ENCODE results near the gene TENT5C. TPM values are rescaled to one million over a fixed set of nuclear protein-coding genes. Genes with fewer than 3 reads are reported as not detected.

TENT5C gene
- total and polyA plus RNA-seq, 2 of the 13 experiments (the other 11 are each of a cell fraction or from before 2014, with no cell fraction given), result 0.02 to 0.38 TPM

DNA sequence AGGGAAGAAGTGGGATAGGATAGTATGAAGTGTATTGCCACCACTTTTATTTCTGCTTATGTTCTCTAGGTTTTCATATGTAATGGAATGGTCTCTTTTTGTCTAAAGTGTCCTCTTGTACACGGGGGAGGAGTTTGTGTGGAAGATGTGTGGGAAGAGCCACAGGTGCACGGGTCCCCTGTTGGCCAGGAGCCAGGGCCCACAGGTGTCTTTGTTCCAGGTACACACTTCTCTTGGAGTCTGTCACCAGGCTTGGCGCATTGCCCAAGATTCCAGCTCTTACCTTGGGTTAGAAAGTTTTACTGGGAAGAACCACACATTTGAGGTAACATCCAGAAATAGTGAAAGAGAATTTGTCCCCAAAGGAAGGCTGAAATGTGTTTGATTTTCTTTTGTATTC lies 10.5 kb downstream of the TENT5C start (continued):
- TF ChIP-seq TERF1 (CRISPR knock-in tag; IDR thresholded peaks at IDR 0.05), result no peak
- no peak for TF ChIP-seq ETV6 (CRISPR knock-in tag; conservative IDR thresholded peaks at IDR 0.05)
- no peak for TF ChIP-seq MAFF (IDR thresholded peaks at IDR 0.05; ENCODE audit: low read depth, low read length)
- TF ChIP-seq, protein P1, sequence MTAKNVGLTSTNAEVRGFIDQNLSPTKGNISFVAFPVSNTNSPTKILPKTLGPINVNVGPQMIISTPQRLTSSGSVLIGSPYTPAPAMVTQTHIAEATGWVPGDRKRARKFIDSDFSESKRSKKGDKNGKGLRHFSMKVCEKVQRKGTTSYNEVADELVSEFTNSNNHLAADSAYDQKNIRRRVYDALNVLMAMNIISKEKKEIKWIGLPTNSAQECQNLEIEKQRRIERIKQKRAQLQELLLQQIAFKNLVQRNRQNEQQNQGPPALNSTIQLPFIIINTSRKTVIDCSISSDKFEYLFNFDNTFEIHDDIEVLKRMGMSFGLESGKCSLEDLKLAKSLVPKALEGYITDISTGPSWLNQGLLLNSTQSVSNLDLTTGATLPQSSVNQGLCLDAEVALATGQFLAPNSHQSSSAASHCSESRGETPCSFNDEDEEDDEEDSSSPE (CRISPR knock-in tag; IDR thresholded peaks at IDR 0.05), result no peak
- TF ChIP-seq ZNF235 (CRISPR knock-in tag; IDR thresholded peaks at IDR 0.05; ENCODE audit: borderline replicate concordance), result no peak
- no peak for TF ChIP-seq SETDB1 (CRISPR knock-in tag; IDR thresholded peaks at IDR 0.05; ENCODE audit: borderline replicate concordance)
- no peak for TF ChIP-seq ZNF530 (CRISPR knock-in tag; IDR thresholded peaks at IDR 0.05; ENCODE audit: low read depth)
- TF ChIP-seq ZNF180 (CRISPR knock-in tag; IDR thresholded peaks at IDR 0.05; ENCODE audit: borderline replicate concordance, low read depth), result no peak
- TF ChIP-seq ZNF3 (CRISPR knock-in tag; IDR thresholded peaks at IDR 0.05), result no peak
- no peak for TF ChIP-seq ZNF564 (CRISPR knock-in tag; IDR thresholded peaks at IDR 0.05)
- TF ChIP-seq, protein P2, sequence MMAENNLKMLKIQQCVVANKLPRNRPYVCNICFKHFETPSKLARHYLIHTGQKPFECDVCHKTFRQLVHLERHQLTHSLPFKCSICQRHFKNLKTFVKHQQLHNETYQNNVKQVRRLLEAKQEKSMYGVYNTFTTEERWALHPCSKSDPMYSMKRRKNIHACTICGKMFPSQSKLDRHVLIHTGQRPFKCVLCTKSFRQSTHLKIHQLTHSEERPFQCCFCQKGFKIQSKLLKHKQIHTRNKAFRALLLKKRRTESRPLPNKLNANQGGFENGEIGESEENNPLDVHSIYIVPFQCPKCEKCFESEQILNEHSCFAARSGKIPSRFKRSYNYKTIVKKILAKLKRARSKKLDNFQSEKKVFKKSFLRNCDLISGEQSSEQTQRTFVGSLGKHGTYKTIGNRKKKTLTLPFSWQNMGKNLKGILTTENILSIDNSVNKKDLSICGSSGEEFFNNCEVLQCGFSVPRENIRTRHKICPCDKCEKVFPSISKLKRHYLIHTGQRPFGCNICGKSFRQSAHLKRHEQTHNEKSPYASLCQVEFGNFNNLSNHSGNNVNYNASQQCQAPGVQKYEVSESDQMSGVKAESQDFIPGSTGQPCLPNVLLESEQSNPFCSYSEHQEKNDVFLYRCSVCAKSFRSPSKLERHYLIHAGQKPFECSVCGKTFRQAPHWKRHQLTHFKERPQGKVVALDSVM (CRISPR knock-in tag; IDR thresholded peaks at IDR 0.05), result no peak
- TF ChIP-seq ZNF580 (CRISPR knock-in tag; IDR thresholded peaks at IDR 0.05; ENCODE audit: borderline replicate concordance, low read depth), result no peak
- TF ChIP-seq ZNF550 (CRISPR knock-in tag; IDR thresholded peaks at IDR 0.05; ENCODE audit: borderline replicate concordance), result no peak

Measured in HepG2 (cell line).